Glutamatergic neuron (in vitro differentiated cells): ENCODE results near the gene C19orf44. TPM values are rescaled to one million over a fixed set of nuclear protein-coding genes. Genes with fewer than 3 reads are reported as not detected.
"Not testable (repeated sequence)": the region's sequence is repeated elsewhere in the genome, so short reads cannot be mapped to it uniquely, and the experiment has no call there.

Source experiments
- DNase-seq: peaks from one replicate; pipeline ENCODE4 v3.0.0; 2022
- H3K27ac Mint-ChIP-seq: one replicate; pipeline ENCODE4 v1.8.0; 2020; ENCODE audit warnings: mild to moderate bottlenecking, mixed read lengths, inconsistent platforms; ENCODE audit not compliant: unreplicated experiment
- H3K27me3 Mint-ChIP-seq: one replicate; pipeline ENCODE4 v1.8.0; 2020; ENCODE audit warnings: mild to moderate bottlenecking, moderate library complexity, mixed read lengths, inconsistent platforms; ENCODE audit not compliant: unreplicated experiment
- H3K36me3 Mint-ChIP-seq: one replicate; pipeline ENCODE4 v1.8.0; 2020; ENCODE audit warnings: mild to moderate bottlenecking, mixed read lengths, inconsistent platforms; ENCODE audit not compliant: unreplicated experiment
- H3K4me1 Mint-ChIP-seq: one replicate; pipeline ENCODE4 v1.8.0; 2020; ENCODE audit warnings: mild to moderate bottlenecking, low read depth, mixed read lengths, inconsistent platforms; ENCODE audit not compliant: unreplicated experiment
- H3K4me3 Mint-ChIP-seq: one replicate; pipeline ENCODE4 v1.8.0; 2020; ENCODE audit warnings: mild to moderate bottlenecking, mixed read lengths, inconsistent platforms; ENCODE audit not compliant: unreplicated experiment
- H3K9me3 Mint-ChIP-seq: one replicate; pipeline ENCODE4 v1.8.0; 2020; ENCODE audit warnings: mild to moderate bottlenecking, moderate library complexity, mixed read lengths, inconsistent platforms; ENCODE audit not compliant: unreplicated experiment
- CTCF ChIP-seq: fragments of 200-600 bp; sonication (generic); IDR thresholded peaks from one replicate; pipeline ENCODE4 v1.5.0; 2021; ENCODE audit not compliant: partially characterized antibody, unreplicated experiment
- total RNA-seq: library from RNA; stranded (reverse); fragmentation: NEBNext Ultra II Directional; extraction: Animal tissue kit (Norgen Biotek cat#: 25700); gene quantifications from one replicate; pipeline ENCODE4 v1.2.1, GENCODE V29; 2021; ENCODE audit not compliant: unreplicated experiment

The C19orf44 gene
- total RNA-seq, 1 donor from 2014 or later: 5.0 TPM

- H3K4me3 Mint-ChIP-seq: no peak overlapping the region
- peaks cover 2% of the 10 kb centered on the region for H3K27me3 Mint-ChIP-seq
- H3K4me1 Mint-ChIP-seq: no peaks in the 10 kb centered on the region
- no peak for TF ChIP-seq CTCF
- no peak for DNase-seq
- no peaks in the 10 kb centered on the region for H3K36me3 Mint-ChIP-seq
- no peak overlapping the region for H3K27ac Mint-ChIP-seq
- no peaks in the 10 kb centered on the region for H3K9me3 Mint-ChIP-seq
Observed at GRCh38 chr19:16476401-16476800, 19.8 kb upstream of the C19orf44 start.

- no peak for TF ChIP-seq CTCF
- H3K27me3 Mint-ChIP-seq: no peaks in the 10 kb centered on the region
- no peaks in the 10 kb centered on the region for H3K36me3 Mint-ChIP-seq
- H3K27ac Mint-ChIP-seq: no peak overlapping the region
- no peak for DNase-seq
- H3K9me3 Mint-ChIP-seq: no peaks in the 10 kb centered on the region
- no peak overlapping the region for H3K4me3 Mint-ChIP-seq
- no peaks in the 10 kb centered on the region for H3K4me1 Mint-ChIP-seq
Observed at GRCh38 chr19:16477311-16477710, 18.9 kb upstream of the C19orf44 start.

GRCh38 chr19:16482745-16483144 is 13.4 kb upstream of the C19orf44 start:
- H3K27me3 Mint-ChIP-seq: no peaks in the 10 kb centered on the region

GRCh38 chr19:16486476-16486875 is 9.7 kb upstream of the C19orf44 start:
- not testable (repeated sequence) for DNase-seq, H3K36me3 Mint-ChIP-seq, H3K4me1 Mint-ChIP-seq, H3K27ac Mint-ChIP-seq, H3K9me3 Mint-ChIP-seq, H3K27me3 Mint-ChIP-seq, H3K4me3 Mint-ChIP-seq

More at GRCh38 chr19:16482745-16483144, 13.4 kb upstream of the C19orf44 start:
- Mint-ChIP-seq H3K9me3 (no peaks in the 10 kb centered on the region), H3K36me3 (no peaks in the 10 kb centered on the region), H3K4me1 (no peaks in the 10 kb centered on the region), H3K4me3 (no peak overlapping the region), H3K27ac (no peak overlapping the region)
- TF ChIP-seq CTCF: no peak
- DNase-seq: no peak

GRCh38 chr19:16496613-16496983 is 404 bp downstream of the C19orf44 start:
- Mint-ChIP-seq H3K36me3 (peaks cover 4% of the 10 kb centered on the region), H3K27me3 (peaks cover 2% of the 10 kb centered on the region), H3K4me3 (peak overlapping the region; percentile 95), H3K4me1 (no peaks in the 10 kb centered on the region), H3K27ac (peak overlapping the region; percentile 83), H3K9me3 (peaks cover 2% of the 10 kb centered on the region)
- TF ChIP-seq CTCF: no peak
- no peak for DNase-seq

GRCh38 chr19:16497042-16497441 is 848 bp downstream of the C19orf44 start:
- TF ChIP-seq CTCF: no peak
- Mint-ChIP-seq H3K4me1 (no peaks in the 10 kb centered on the region), H3K9me3 (peaks cover 2% of the 10 kb centered on the region), H3K36me3 (peaks cover 4% of the 10 kb centered on the region), H3K27me3 (peaks cover 2% of the 10 kb centered on the region), H3K27ac (no peak overlapping the region), H3K4me3 (peak overlapping the region; percentile 78)
- DNase-seq: no peak
